Fibroblast of lung (primary cell): ENCODE measurements around the gene CLEC2A.

Experiments used
- EZH2 ChIP-seq: IDR thresholded peaks from 2 replicates; pipeline ENCODE4 v1.5.1; 2012; ENCODE audit warnings: low read length, control low read depth, mild to moderate bottlenecking; ENCODE audit errors: missing control alignments
- TF ChIP-seq, protein P1 (sequence below), 2 donors: IDR thresholded peaks in 1 of 2; conservative IDR thresholded peaks in 1 of 2; 1 replicate in 1 of 2; 2 replicates in 1 of 2; pipeline ENCODE4 v1.5.1; 2011 to 2012; ENCODE audit warnings: low read length in 2 of 2, control low read depth in 1 of 2, inconsistent platforms in 1 of 2, low read depth in 1 of 2, mild to moderate bottlenecking in 1 of 2

- TF ChIP-seq, protein P1, sequence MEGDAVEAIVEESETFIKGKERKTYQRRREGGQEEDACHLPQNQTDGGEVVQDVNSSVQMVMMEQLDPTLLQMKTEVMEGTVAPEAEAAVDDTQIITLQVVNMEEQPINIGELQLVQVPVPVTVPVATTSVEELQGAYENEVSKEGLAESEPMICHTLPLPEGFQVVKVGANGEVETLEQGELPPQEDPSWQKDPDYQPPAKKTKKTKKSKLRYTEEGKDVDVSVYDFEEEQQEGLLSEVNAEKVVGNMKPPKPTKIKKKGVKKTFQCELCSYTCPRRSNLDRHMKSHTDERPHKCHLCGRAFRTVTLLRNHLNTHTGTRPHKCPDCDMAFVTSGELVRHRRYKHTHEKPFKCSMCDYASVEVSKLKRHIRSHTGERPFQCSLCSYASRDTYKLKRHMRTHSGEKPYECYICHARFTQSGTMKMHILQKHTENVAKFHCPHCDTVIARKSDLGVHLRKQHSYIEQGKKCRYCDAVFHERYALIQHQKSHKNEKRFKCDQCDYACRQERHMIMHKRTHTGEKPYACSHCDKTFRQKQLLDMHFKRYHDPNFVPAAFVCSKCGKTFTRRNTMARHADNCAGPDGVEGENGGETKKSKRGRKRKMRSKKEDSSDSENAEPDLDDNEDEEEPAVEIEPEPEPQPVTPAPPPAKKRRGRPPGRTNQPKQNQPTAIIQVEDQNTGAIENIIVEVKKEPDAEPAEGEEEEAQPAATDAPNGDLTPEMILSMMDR (conservative IDR thresholded peaks at IDR 0.05 in 1 of 2, IDR thresholded peaks at IDR 0.05 in 1 of 2; ENCODE audit: low read depth in 1 of 2, low read length in 2 of 2), result no peak
- TF ChIP-seq EZH2, result no peak
Observed at GRCh38 chr12:9899209-9899608, 33.0 kb downstream of the CLEC2A start.
